Loucy (cell line): Measurements from ENCODE around the gene CLIP3.
"Not testable (repeated sequence)": the region's sequence is repeated elsewhere in the genome, so short reads cannot be mapped to it uniquely, and the experiment has no call there.

Source experiments
- H2AFZ ChIP-seq: fragments of 200-600 bp; sonication (generic); 2 replicates; pipeline ENCODE4 v1.6.0; 2016; ENCODE audit warnings: antibody characterized with exemption, mild to moderate bottlenecking, low read length, moderate library complexity
- H3F3A ChIP-seq: fragments of 200-600 bp; 2 replicates; pipeline ENCODE4 v1.6.0; 2016; ENCODE audit warnings: antibody characterized with exemption, low read depth, mild to moderate bottlenecking
- H3K27me3 ChIP-seq: fragments of 200-600 bp; sonication (generic); 2 replicates; pipeline ENCODE4 v1.6.1; 2014; ENCODE audit warnings: low read length, mild to moderate bottlenecking; ENCODE audit not compliant: insufficient read depth, poor library complexity, severe bottlenecking
- H3K36me3 ChIP-seq: fragments of 200-600 bp; sonication (generic); 2 replicates; pipeline ENCODE4 v1.6.1; 2016; ENCODE audit warnings: low read length; ENCODE audit not compliant: insufficient read depth
- H3K4me1 ChIP-seq: fragments of 200-600 bp; sonication (generic); 2 replicates; pipeline ENCODE4 v1.5.1; 2014; ENCODE audit warnings: low read length, mild to moderate bottlenecking; ENCODE audit not compliant: insufficient read depth, poor library complexity, severe bottlenecking
- H3K4me2 ChIP-seq: fragments of 200-600 bp; sonication (generic); 2 replicates; pipeline ENCODE4 v1.6.0; 2014; ENCODE audit warnings: antibody characterized with exemption, low read length, low read depth, mild to moderate bottlenecking; ENCODE audit not compliant: poor library complexity, severe bottlenecking
- H3K4me3 ChIP-seq: fragments of 200-600 bp; sonication (generic); 2 replicates; pipeline ENCODE4 v1.5.1; 2014; ENCODE audit warnings: low read length, mild to moderate bottlenecking, mixed read lengths; ENCODE audit not compliant: poor library complexity, severe bottlenecking
- H3K79me2 ChIP-seq: fragments of 200-600 bp; sonication (generic); 2 replicates; pipeline ENCODE4 v1.6.1; 2014; ENCODE audit warnings: low read length; ENCODE audit not compliant: insufficient read depth
- H3K9ac ChIP-seq: fragments of 200-600 bp; sonication (generic); 2 replicates; pipeline ENCODE4 v1.6.0; 2014; ENCODE audit warnings: mild to moderate bottlenecking, low read depth, low read length, moderate library complexity; ENCODE audit not compliant: poor library complexity, severe bottlenecking
- H3K9me2 ChIP-seq: fragments of 200-600 bp; sonication (generic); replicated peaks from 2 replicates; pipeline ENCODE4 v1.6.1; 2016; ENCODE audit warnings: low read depth, low read length, mixed read lengths
- H3K9me3 ChIP-seq: fragments of 200-600 bp; sonication (generic); 2 replicates; pipeline ENCODE4 v1.6.1; 2014; ENCODE audit warnings: mild to moderate bottlenecking, antibody characterized with exemption, low read length, low read depth; ENCODE audit not compliant: insufficient read depth
- H4K20me1 ChIP-seq: fragments of 200-600 bp; sonication (generic); 2 replicates; pipeline ENCODE4 v1.6.0; 2014; ENCODE audit warnings: antibody characterized with exemption, low read length, mild to moderate bottlenecking; ENCODE audit not compliant: insufficient read depth, poor library complexity, severe bottlenecking
- EZH2phosphoT487 ChIP-seq: fragments of 200-600 bp; IDR thresholded peaks from 2 replicates; pipeline ENCODE4 v1.6.1; 2018; ENCODE audit warnings: antibody characterized with exemption, mild to moderate bottlenecking, moderate library complexity, borderline replicate concordance
- TF ChIP-seq, protein P1 (sequence below): fragments of 200-600 bp; sonication (generic); conservative IDR thresholded peaks from 2 replicates; pipeline ENCODE4 v1.5.1; 2014; ENCODE audit warnings: mild to moderate bottlenecking, antibody characterized with exemption, low read length

Gene CLIP3

DNA sequence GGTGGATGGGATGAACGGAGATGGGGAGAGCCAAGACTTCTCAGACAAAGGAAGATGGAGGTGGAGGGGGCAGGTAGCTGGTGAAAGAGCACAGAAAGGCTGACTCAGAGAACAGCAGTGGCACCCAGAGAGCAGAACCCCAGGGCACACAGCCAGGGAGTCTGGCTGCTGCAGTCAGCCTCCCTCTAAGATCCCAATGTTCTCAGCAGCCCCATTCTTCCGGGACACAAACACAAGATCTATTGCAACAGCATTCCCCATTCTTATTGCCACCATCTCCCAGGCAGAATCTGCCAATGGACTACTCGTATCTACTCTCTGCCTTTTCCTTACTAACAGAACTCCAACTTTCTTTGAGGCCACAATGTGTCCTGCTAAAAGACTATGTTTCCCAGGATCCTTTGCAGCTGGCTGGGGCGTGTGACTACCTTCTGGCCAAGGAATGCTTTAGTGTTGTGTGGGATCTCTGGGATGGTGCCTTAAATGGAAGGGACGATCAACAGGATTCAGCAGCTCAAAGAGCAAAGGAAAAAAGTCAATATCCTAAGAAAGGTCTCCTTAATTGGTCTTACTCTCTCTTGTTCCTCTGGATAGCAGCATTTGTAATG lies 13.9 kb upstream of the CLIP3 start:
- no peaks in the 10 kb centered on the region for H3K79me2 ChIP-seq
- H4K20me1 ChIP-seq = no peaks in the 10 kb centered on the region
- H3K9ac ChIP-seq = no peak overlapping the region
- no peaks in the 10 kb centered on the region for H3K27me3 ChIP-seq
- peaks cover 5% of the 10 kb centered on the region for H3K4me1 ChIP-seq
- H3F3A ChIP-seq = no peaks in the 10 kb centered on the region
- H3K4me2 ChIP-seq = no peak overlapping the region
- H3K36me3 ChIP-seq = no peaks in the 10 kb centered on the region
- TF ChIP-seq, protein P1, sequence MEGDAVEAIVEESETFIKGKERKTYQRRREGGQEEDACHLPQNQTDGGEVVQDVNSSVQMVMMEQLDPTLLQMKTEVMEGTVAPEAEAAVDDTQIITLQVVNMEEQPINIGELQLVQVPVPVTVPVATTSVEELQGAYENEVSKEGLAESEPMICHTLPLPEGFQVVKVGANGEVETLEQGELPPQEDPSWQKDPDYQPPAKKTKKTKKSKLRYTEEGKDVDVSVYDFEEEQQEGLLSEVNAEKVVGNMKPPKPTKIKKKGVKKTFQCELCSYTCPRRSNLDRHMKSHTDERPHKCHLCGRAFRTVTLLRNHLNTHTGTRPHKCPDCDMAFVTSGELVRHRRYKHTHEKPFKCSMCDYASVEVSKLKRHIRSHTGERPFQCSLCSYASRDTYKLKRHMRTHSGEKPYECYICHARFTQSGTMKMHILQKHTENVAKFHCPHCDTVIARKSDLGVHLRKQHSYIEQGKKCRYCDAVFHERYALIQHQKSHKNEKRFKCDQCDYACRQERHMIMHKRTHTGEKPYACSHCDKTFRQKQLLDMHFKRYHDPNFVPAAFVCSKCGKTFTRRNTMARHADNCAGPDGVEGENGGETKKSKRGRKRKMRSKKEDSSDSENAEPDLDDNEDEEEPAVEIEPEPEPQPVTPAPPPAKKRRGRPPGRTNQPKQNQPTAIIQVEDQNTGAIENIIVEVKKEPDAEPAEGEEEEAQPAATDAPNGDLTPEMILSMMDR = no peak
- TF ChIP-seq EZH2phosphoT487 = no peak
- H3K4me3 ChIP-seq = no peak overlapping the region
- no peak overlapping the region for H2AFZ ChIP-seq
- no peaks in the 10 kb centered on the region for H3K9me2 ChIP-seq
- no peaks in the 10 kb centered on the region for H3K9me3 ChIP-seq

DNA sequence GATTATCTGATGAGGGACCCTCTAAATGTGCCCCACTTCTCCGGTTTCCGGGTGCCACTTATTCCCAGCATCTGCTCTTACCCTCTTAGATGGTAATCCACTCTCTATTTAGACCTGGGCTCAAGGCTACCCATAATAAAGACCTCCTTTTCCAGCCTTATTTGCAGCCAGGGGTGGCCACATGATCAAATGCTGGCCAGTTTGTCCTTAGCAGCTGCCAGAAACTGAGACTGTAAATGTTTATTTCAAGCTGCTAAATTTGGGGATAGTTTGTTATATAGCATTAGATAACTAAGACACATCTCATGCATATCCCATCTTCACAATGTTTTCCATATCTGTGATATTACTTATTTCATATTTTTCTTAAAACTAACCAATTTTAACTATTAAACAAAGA lies 11.3 kb upstream of the CLIP3 start:
- Histone ChIP-seq H4K20me1 (no peaks in the 10 kb centered on the region), H2AFZ (no peak overlapping the region), H3K9ac (no peak overlapping the region)

DNA sequence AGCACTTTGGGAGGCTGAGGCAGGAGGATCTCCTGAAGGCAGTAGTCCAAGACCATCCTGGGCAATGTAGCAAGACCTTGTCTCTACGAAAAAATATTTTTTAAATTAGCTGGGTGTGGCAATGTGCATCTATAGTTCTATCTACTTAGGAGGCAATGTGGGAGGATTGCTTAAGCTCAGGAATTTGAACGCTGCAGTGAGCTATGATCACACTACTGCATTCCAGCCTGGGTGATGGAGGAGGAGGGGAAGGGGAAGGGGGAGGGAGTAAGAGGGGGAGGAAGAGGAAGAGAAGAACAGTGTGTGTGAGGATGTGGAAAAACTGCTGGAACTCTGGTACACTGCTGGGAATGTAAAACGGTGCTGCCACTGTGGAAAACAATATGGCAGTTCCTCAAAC lies 9.2 kb upstream of the CLIP3 start:
- TF ChIP-seq EZH2phosphoT487 = no peak
- TF ChIP-seq, protein P1 = no peak
- no peaks in the 10 kb centered on the region for H3K9me3 ChIP-seq
- no peaks in the 10 kb centered on the region for H3K79me2 ChIP-seq
- no peaks in the 10 kb centered on the region for H3K9me2 ChIP-seq
- H3K27me3 ChIP-seq = no peaks in the 10 kb centered on the region
- no peak overlapping the region for H2AFZ ChIP-seq
- H4K20me1 ChIP-seq = no peaks in the 10 kb centered on the region
- H3K36me3 ChIP-seq = no peaks in the 10 kb centered on the region
- H3F3A ChIP-seq = no peaks in the 10 kb centered on the region
- no peak overlapping the region for H3K4me3 ChIP-seq
- no peak overlapping the region for H3K9ac ChIP-seq
- no peak overlapping the region for H3K4me2 ChIP-seq
- peaks cover 6% of the 10 kb centered on the region for H3K4me1 ChIP-seq

More for the DNA sequence above, 11.3 kb upstream of the CLIP3 start:
- Histone ChIP-seq H3K4me3 (no peak overlapping the region), H3K4me1 (no peaks in the 10 kb centered on the region), H3K36me3 (no peaks in the 10 kb centered on the region), H3F3A (no peaks in the 10 kb centered on the region), H3K9me2 (no peaks in the 10 kb centered on the region), H3K9me3 (no peaks in the 10 kb centered on the region), H3K4me2 (no peak overlapping the region), H3K79me2 (no peaks in the 10 kb centered on the region), H3K27me3 (no peaks in the 10 kb centered on the region)
- TF ChIP-seq EZH2phosphoT487 = no peak
- TF ChIP-seq, protein P1 = no peak

DNA sequence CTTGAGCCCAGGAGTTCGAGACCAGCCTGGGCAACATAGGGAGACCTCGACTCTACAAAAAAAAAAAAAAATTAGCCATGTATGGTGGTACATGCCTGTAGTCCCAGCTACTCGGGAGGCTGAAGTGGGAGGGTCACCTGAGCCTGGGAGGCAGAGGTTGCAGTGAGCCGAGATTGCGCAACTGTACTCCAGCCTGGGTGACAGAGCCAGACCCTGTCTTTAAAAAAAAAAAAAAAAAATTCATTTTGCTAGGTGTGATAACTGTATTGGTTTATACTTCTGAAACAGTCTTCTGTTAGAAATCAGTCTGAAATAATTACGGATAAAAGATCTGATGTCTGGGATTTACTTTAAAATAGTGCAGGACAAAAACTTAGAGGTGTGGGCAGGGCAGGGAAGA lies 8.4 kb upstream of the CLIP3 start:
- H3K9me2 ChIP-seq = not testable (repeated sequence)

More for the DNA sequence above, 8.4 kb upstream of the CLIP3 start:
- H3K79me2 ChIP-seq, H3K9ac ChIP-seq, H2AFZ ChIP-seq, H3K36me3 ChIP-seq, H3K27me3 ChIP-seq, H4K20me1 ChIP-seq, H3K4me2 ChIP-seq, H3K9me3 ChIP-seq, H3F3A ChIP-seq, H3K4me1 ChIP-seq, H3K4me3 ChIP-seq: not testable (repeated sequence)
